HG02763 (cell line): ENCODE results near the gene ACOX2.

Experiments
- ATAC-seq: cut with Tn5 transposase; IDR thresholded peaks from one replicate; pipeline ENCODE4 v1.9.1; 2021; ENCODE audit warnings: mild to moderate bottlenecking, moderate library complexity; ENCODE audit not compliant: unreplicated experiment

Gene ACOX2

GRCh38 chr3:58514405-58514804 is 22.6 kb downstream of the ACOX2 start:
- ATAC-seq, result no peak

- no peak for ATAC-seq
Observed at GRCh38 chr3:58508437-58508836, 28.6 kb downstream of the ACOX2 start.

GRCh38 chr3:58507356-58508078 is 29.5 kb downstream of the ACOX2 start:
- no peak for ATAC-seq

- no peak for ATAC-seq
Observed at GRCh38 chr3:58502872-58503271, 34.1 kb downstream of the ACOX2 start.

DNA sequence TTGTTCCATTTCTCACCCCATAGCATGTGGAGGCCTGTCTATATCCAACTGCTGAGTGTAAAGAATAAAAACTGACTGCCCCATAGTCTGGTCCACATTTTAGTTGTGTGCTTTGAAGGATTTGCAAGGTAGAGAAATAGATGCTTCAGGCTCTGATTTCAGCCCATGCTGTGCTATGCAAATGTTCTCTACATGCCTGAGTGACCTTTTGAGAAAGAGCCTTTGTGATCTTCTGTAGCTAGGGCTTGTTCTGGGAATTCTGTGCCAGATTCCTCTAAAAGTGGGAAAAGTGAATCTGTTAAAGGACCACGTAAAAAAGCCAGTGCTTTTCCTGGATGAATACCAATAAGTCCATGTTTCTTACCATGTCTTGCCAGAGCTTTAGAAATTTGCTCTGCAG is 39.9 kb downstream of the ACOX2 start:
- ATAC-seq, result no peak

- no peak for ATAC-seq
Observed at GRCh38 chr3:58496206-58496857, 40.7 kb downstream of the ACOX2 start.

GRCh38 chr3:58495101-58495500 is 41.9 kb downstream of the ACOX2 start:
- ATAC-seq, result no peak

DNA sequence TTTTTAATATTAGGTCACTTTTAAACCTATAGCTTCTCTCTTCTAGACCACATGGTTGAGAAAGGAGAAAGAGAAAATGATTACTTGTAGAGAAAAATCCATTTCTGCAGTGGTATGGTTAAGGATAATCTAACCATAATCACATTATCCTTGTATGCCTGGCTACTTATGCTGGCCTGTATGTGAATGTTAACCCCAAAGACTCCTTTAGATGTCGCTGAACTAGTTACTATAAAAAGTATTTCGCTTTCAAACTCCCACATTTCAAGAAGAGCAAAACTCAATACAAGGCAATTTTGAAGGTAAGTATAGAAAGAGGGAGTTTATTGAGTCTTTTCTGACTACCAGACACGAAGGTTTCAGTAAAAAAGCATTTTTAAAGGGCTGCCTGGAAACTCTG is 42.9 kb downstream of the ACOX2 start:
- no peak for ATAC-seq

- ATAC-seq, result no peak
Observed at GRCh38 chr3:58492494-58492905, 44.5 kb downstream of the ACOX2 start.

GRCh38 chr3:58491506-58492402 is 45.2 kb downstream of the ACOX2 start, which contains the start of gene KCTD6:
Gene KCTD6 (plus strand): TSS chr3:58492096. CDS start chr3:58498756, 6,660 bp downstream.
- peak; percentile 92 for ATAC-seq

GRCh38 chr3:58490860-58491501 is 46.0 kb downstream of the ACOX2 start:
- no peak for ATAC-seq

DNA sequence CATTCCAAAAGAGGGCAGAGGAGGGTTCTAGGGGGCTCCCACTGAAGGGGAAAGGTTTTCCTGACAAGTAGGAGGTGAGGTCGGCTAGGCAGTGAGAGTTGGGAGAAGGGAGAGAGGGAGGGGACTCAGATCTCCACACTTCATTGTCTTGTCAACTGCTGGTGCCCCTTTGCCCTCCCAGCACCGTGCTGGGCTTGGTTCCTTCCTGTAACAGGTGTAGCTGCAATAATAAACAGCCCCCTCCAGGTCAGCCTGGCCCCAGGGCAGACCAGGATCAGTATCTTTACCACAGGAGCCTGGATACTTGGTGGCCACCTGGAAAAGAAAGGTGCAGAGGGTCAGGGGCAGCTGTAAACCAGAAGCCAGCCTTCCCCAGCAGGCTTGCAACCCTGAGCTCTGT is 48.0 kb downstream of the ACOX2 start:
- no peak for ATAC-seq

DNA sequence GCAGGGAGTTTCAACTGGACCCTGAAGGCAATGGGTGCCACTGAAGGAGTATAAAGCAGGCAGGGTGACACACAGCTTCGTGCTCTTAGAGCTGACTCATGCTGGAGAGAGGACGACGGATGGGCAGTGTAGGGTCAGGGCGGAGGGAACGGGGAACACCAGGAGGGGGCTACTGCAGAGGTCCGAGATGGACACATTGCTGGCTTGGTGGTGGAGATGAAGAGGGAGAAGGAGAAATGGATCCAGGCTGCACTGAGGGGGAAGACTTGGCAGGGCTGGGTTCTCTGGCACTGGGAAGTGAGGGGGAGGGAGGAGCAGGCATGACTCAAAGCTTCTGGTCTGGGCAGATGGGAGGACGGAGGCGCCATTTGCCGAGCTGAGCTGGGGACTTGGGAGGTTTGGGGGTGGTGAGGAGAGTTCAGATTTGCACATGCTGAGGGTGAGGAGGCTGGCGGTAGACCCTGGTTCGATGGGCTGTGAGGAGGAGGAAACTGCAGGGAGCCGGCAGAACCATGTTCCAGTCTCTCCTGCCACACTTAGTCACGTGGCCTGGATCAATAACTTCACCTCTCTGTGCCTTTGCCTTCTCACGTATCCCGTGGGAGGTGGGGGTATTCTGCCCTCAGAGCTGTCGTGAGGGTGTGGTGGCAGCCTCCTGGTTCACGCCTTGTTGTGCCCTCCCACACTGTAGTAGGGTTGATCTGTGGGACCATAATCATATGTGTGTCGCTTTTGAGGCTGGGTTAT is 49.7 kb downstream of the ACOX2 start:
- no peak for ATAC-seq

DNA sequence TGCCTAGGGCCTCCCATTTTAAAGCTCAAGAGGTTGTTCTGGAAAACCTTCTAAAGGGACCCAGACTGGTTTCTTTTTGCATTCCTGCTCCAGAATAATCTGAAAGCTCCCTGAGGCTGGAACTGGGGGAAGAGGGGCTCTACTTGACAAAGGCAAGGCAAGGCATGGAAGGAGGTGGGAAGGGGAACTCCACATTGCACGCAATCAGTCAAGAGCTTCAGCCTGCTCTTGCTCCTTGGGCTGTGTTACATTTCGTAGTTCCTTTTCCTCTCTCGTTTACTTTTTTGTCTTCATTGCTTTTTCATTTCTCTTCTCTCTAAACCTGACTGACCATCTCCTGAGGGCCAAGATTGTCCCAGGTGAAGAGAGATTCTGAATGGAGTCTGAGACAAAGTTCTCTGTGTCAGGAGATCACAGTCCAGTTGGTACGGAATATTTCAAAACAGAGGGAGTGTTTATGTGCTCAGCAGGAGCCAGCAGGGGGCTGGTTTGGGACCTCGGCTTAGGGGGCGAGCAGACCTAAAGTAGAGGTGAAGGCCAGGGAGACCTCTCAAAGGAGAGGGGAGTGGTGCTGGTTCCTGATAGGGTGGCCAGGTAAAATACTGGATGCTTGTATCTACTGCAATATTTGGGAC is 51.1 kb downstream of the ACOX2 start:
- ATAC-seq, result no peak

DNA sequence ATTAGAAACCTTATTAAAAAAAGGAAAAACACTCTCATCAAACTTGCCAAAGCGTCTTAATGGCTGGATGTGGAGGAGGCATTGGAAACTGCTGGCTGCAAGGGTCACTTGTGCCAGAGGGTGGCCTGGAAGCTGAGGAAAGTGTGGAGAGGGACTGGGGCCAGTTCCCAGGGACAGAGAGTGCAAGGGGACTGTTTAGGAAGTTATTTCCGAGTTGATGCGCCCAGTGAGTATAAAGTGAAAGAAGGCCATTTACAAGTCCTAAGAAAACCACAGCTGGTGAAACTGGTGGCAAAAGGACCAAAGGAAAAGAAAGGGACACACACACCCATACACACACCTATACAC is 52.3 kb downstream of the ACOX2 start:
- no peak for ATAC-seq

DNA sequence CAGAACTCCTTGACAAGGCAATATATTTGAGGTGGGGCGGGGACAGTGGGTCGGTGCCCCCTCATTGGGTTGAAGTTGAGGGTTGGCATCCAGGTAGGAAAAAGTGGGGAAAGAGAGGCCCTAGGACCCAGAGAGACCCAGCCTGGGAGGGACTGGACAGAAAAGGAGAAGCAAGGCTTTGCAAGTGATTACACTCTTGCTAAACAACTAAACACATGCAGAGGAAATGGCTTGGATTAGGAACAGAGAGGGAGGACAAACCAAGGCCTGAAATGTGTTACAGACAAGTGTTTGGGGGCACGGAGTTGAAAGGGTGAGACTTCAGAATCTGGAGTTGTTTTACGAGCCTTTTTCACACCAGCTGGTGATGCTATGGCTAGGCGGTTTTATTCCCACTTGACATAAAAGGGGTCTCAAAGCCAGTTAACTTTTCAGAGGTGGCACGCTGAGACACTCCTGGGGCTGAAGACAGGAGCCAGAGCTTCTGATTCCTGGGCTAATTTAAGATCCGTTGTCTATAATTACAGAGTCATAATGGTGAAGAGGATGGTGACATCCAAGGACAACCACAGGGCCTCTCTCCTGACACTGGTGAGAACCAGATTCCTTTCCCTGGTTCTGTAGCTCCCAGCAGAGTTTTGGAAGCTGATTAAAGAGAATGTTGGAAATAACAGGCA is 52.8 kb downstream of the ACOX2 start:
- ATAC-seq, result no peak

DNA sequence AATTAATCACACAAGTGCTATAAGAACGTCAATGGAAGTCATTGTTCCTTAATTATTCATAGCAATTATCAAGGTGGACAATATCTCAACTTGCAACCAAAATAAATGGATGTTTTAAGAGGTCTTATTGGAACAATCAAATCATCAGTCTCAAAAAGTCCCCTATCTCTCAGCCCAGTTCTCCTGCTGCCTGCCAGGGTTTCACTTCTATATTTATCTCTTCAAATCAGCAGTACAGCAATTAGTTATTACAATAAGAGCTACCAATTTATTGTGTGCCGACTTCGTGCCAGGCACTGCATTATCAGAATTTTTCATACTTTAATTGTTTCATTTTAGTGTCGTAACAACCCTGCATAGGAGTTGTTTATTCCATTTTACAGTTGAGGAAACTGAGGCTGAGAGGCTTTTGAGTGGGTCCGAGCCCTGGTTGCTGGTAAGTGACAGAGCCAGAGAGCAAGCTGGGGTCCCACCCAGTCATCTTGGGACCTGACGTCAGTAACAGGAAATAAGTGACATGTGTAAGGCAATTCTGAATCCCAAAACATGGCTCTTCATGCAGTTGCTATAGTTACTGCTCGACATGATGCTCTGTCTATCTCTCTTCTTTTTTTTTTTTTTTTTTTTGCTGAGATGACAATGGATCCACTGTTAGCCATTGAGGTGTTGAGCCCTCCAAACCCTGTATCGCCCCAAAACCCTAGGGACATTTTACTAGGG is 53.9 kb downstream of the ACOX2 start:
- ATAC-seq, result no peak

DNA sequence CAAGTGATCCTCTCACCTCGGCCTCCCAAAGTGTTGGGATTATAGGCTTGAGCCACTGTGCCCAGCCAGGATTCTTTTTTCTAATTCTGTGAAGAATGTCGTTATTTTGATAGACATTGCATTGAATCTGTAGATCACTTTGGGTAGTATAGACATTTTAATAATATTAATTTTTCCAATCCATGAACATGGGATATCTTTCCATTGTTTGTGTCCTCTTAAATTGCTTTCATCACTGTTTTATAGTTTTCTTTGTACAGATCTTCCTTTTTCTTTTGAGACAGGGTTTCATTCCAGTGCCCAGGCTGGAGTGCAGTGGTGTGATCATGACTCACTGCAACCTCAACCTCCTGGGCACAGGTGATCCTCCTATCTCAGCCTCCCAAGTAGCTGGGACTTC is 56.7 kb downstream of the ACOX2 start:
- ATAC-seq, result no peak

GRCh38 chr3:58478781-58479180 is 58.2 kb downstream of the ACOX2 start:
- ATAC-seq, result no peak
